PC-3 (cell line): ENCODE data around the gene SYNJ2BP. TPM values are rescaled to one million over a fixed set of nuclear protein-coding genes. Genes with fewer than 3 reads are reported as not detected.
"Not testable (repeated sequence)": the region's sequence is repeated elsewhere in the genome, so short reads cannot be mapped to it uniquely, and the experiment has no call there.

Experiments
- ATAC-seq: fragments of 200-7000 bp; cut with Tn5 transposase; 2 replicates; pipeline ENCODE4 v1.9.1; 2020; ENCODE audit warnings: mild to moderate bottlenecking, moderate library complexity
- BruUV-seq: library from RNA; stranded (reverse); fragments of 400-500 nt; replicated peaks from 2 replicates; lab custom pipeline; 2021; lab: Mats Ljungman, UMichigan
- CTCF ChIA-PET: fragments of 300-600 bp; sonication (Branson Sonifier 250); formaldehyde crosslinking; loops from one replicate; lab custom pipeline; 2022; ENCODE audit warnings: antibody characterized with exemption; lab: Charles Lee
- POLR2A ChIA-PET: fragments of 300-600 bp; sonication (Branson Sonifier 250); formaldehyde crosslinking; loops from one replicate; lab custom pipeline; 2022; ENCODE audit warnings: antibody characterized with exemption; ENCODE audit not compliant: unreplicated experiment; lab: Charles Lee
- DNase-seq: peaks from one replicate; pipeline ENCODE4 v3.0.0-alpha.2; 2015
- H2AFZ ChIP-seq: fragments of 300-600 bp; sonication (generic); 2 replicates; pipeline ENCODE4 v1.6.0; 2016; ENCODE audit warnings: antibody characterized with exemption, low read length
- H3F3A ChIP-seq: fragments of 300-600 bp; sonication (generic); one replicate; pipeline ENCODE4 v1.6.0; 2017; ENCODE audit warnings: antibody characterized with exemption, low read length, control low read depth, mild to moderate bottlenecking; ENCODE audit not compliant: unreplicated experiment
- H3K27ac ChIP-seq: fragments of 300-600 bp; sonication (generic); 2 replicates; pipeline ENCODE4 v1.5.1; 2016; ENCODE audit warnings: mild to moderate bottlenecking, low read length
- H3K27me3 ChIP-seq: fragments of 300-600 bp; sonication (generic); 2 replicates; pipeline ENCODE4 v1.6.1; 2016; ENCODE audit warnings: low read length, mixed read lengths
- H3K36me3 ChIP-seq: fragments of 300-600 bp; sonication (generic); 2 replicates; pipeline ENCODE4 v1.6.1; 2016; ENCODE audit warnings: low read depth, mixed run types, low read length, mixed read lengths
- H3K4me1 ChIP-seq: fragments of 300-600 bp; sonication (generic); 2 replicates; pipeline ENCODE4 v1.5.1; 2016; ENCODE audit warnings: low read length; ENCODE audit not compliant: insufficient read depth
- H3K4me2 ChIP-seq: fragments of 300-600 bp; sonication (generic); 2 replicates; pipeline ENCODE4 v1.6.0; 2016; ENCODE audit warnings: low read length
- H3K4me3 ChIP-seq: fragments of 300-600 bp; sonication (generic); 2 replicates; pipeline ENCODE4 v1.5.1; 2016; ENCODE audit warnings: mild to moderate bottlenecking, low read length, mixed read lengths
- H3K79me2 ChIP-seq: fragments of 300-600 bp; sonication (generic); 2 replicates; pipeline ENCODE4 v1.6.1; 2017; ENCODE audit warnings: low read length, mixed read lengths
- H3K9ac ChIP-seq: fragments of 300-600 bp; sonication (generic); 2 replicates; pipeline ENCODE4 v1.6.0; 2016; ENCODE audit warnings: mild to moderate bottlenecking, low read length
- H3K9me2 ChIP-seq: fragments of 300-600 bp; sonication (generic); replicated peaks from 2 replicates; pipeline ENCODE4 v1.6.1; 2016; ENCODE audit warnings: mixed run types, low read length, mixed read lengths
- H3K9me3 ChIP-seq: fragments of 300-600 bp; sonication (generic); 2 replicates; pipeline ENCODE4 v1.6.1; 2016; ENCODE audit warnings: low read length, mixed read lengths
- H4K20me1 ChIP-seq: fragments of 300-600 bp; sonication (generic); 2 replicates; pipeline ENCODE4 v1.6.1; 2016; ENCODE audit warnings: low read length, mixed read lengths
- CTCF ChIP-seq: fragments of 300-600 bp; sonication (generic); conservative IDR thresholded peaks from 2 replicates; pipeline ENCODE4 v1.5.1; 2017; ENCODE audit warnings: antibody characterized with exemption, low read depth, mild to moderate bottlenecking, low read length
- EZH2 ChIP-seq: fragments of 300-600 bp; sonication (generic); IDR thresholded peaks from one replicate; pipeline ENCODE4 v1.6.1; 2017; ENCODE audit warnings: antibody characterized with exemption, mild to moderate bottlenecking, low read length; ENCODE audit not compliant: unreplicated experiment
- EZH2phosphoT487 ChIP-seq: fragments of 300-600 bp; sonication (generic); IDR thresholded peaks from 2 replicates; pipeline ENCODE4 v1.6.1; 2018; ENCODE audit warnings: mild to moderate bottlenecking, antibody characterized with exemption, low read length, borderline replicate concordance
- intact Hi-C: fragments of 100-400 bp; cut with micrococcal nuclease; formaldehyde crosslinking; loops from 2 replicates; pipeline ENCODE4 v1.9.0; 2023
- total RNA-seq: library from RNA; depleted of rRNA; stranded (reverse); fragments of >200 nt; gene quantifications from 2 replicates; pipeline ENCODE4 v1.2.3, GENCODE V29; 2014

Gene SYNJ2BP
- total RNA-seq, 1 experiment from 2014 or later: 13.1 TPM

- H3K9me2 ChIP-seq, H4K20me1 ChIP-seq, H3K27me3 ChIP-seq, H3K4me3 ChIP-seq, H3K4me1 ChIP-seq, H3F3A ChIP-seq, BruUV-seq, POLR2A ChIA-PET, H2AFZ ChIP-seq, CTCF ChIA-PET, H3K79me2 ChIP-seq, H3K27ac ChIP-seq, H3K9me3 ChIP-seq, H3K9ac ChIP-seq, H3K36me3 ChIP-seq, H3K4me2 ChIP-seq: not testable (repeated sequence)
- intact Hi-C loops: loop anchor here (5.0 kb wide), 1 partner anchor 356 kb away; no protein-coding TSS in a partner anchor
- DNase-seq: peak; percentile 44
- peak; percentile 40; the same call in 1 of the 2 replicates for TF ChIP-seq CTCF
- peak; percentile 66 for ATAC-seq
These were observed 13.6 kb downstream of the SYNJ2BP start for GRCh38 chr14:70403335-70403734.

GRCh38 chr14:70401643-70402042, 15.2 kb downstream of the SYNJ2BP start:
- Histone ChIP-seq H3K27ac (no peak overlapping the region), H2AFZ (no peak overlapping the region), H3K9me3 (no peaks in the 10 kb centered on the region), H3F3A (no peaks in the 10 kb centered on the region), H3K79me2 (no peaks in the 10 kb centered on the region), H3K4me3 (no peak overlapping the region), H3K9me2 (no peaks in the 10 kb centered on the region), H3K27me3 (no peaks in the 10 kb centered on the region), H3K36me3 (peaks cover 6% of the 10 kb centered on the region; the same call in 1 of the 2 replicates), H3K4me1 (no peaks in the 10 kb centered on the region; the same call in 1 of the 2 replicates), H3K9ac (no peak overlapping the region), H3K4me2 (no peak overlapping the region), H4K20me1 (no peaks in the 10 kb centered on the region)
- ChIA-PET POLR2A (no interaction called here), CTCF (interaction anchor here (0.5 kb wide), 1 partner anchor 1319 kb away, joined by 3 read pairs; no protein-coding TSS in a partner anchor)
- intact Hi-C loops: loop anchor here (5.0 kb wide), 1 partner anchor 354 kb away; no protein-coding TSS in a partner anchor
- BruUV-seq: no TSS peak
- ATAC-seq (no peak), DNase-seq (no peak)
- no peak for TF ChIP-seq EZH2
- no peak for TF ChIP-seq EZH2phosphoT487
- TF ChIP-seq CTCF: no peak

GRCh38 chr14:70398706-70399431, 18.0 kb downstream of the SYNJ2BP start:
- Histone ChIP-seq H3K36me3 (peaks cover 6% of the 10 kb centered on the region; the same call in 1 of the 2 replicates), H3K4me2 (no peak overlapping the region), H3K9ac (no peak overlapping the region), H3K27me3 (no peaks in the 10 kb centered on the region), H2AFZ (no peak overlapping the region), H3F3A (no peaks in the 10 kb centered on the region), H3K27ac (no peak overlapping the region), H3K4me3 (no peak overlapping the region), H4K20me1 (no peaks in the 10 kb centered on the region), H3K9me3 (no peaks in the 10 kb centered on the region), H3K79me2 (no peaks in the 10 kb centered on the region), H3K9me2 (no peaks in the 10 kb centered on the region), H3K4me1 (no peaks in the 10 kb centered on the region; the same call in 1 of the 2 replicates)
- no TSS peak for BruUV-seq
- POLR2A ChIA-PET: no interaction called here
- no peak for ATAC-seq
- TF ChIP-seq CTCF: no peak
- TF ChIP-seq EZH2: no peak
- no peak for TF ChIP-seq EZH2phosphoT487
- intact Hi-C loops: no loop called here
- DNase-seq: no peak
- CTCF ChIA-PET: interaction anchor here (0.6 kb wide), 1 partner anchor 80 kb away, joined by 10 read pairs; no protein-coding TSS in a partner anchor
